Measurements from ENCODE around the gene SIL1.

DNA sequence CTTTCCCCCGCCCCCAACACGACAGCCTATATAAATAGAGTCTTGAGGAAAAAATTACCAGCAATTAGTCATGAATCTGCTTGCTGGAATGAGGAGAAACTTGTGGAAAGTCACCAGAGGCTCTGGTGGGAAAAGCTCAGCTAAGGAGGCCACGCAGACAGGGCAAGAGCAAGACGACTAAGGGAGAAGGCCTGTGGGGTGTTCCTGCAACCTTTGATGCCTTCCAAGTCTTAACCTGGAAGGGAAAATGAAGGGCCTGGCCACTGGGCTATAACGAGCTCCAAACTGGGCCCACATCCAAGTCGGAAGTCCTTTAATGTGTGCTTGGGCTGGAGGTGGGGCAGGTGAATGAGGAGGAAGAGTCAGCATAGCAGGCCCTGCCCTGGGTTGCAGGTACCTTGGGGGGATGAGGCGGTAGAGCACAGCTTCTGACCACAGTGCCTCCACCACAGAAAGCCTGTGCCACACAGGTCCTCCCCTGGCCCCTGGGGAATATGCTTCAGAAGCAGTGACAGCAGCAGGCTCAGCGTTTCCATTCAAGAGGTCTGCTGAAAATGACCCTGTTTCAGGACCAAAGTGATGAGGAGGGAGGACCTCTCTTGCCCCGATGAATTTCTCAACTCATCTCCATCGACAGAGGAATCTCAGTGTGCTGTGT lies 230.2 kb downstream of the SIL1 start:
- TF ChIP-seq, protein P1, sequence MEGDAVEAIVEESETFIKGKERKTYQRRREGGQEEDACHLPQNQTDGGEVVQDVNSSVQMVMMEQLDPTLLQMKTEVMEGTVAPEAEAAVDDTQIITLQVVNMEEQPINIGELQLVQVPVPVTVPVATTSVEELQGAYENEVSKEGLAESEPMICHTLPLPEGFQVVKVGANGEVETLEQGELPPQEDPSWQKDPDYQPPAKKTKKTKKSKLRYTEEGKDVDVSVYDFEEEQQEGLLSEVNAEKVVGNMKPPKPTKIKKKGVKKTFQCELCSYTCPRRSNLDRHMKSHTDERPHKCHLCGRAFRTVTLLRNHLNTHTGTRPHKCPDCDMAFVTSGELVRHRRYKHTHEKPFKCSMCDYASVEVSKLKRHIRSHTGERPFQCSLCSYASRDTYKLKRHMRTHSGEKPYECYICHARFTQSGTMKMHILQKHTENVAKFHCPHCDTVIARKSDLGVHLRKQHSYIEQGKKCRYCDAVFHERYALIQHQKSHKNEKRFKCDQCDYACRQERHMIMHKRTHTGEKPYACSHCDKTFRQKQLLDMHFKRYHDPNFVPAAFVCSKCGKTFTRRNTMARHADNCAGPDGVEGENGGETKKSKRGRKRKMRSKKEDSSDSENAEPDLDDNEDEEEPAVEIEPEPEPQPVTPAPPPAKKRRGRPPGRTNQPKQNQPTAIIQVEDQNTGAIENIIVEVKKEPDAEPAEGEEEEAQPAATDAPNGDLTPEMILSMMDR (IDR thresholded peaks at IDR 0.05), result no peak
- no peak for TF ChIP-seq POLR2AphosphoS5 (IDR thresholded peaks at IDR 0.05)
